GM18502 (cell line): ENCODE data around the gene NFATC3.
"Not testable (repeated sequence)": the region's sequence is repeated elsewhere in the genome, so short reads cannot be mapped to it uniquely, and the experiment has no call there.

Experiments used
- ATAC-seq: cut with Tn5 transposase; IDR thresholded peaks from one replicate; pipeline ENCODE4 v1.9.1; 2021; ENCODE audit warnings: mild to moderate bottlenecking; ENCODE audit not compliant: unreplicated experiment, poor library complexity

NFATC3 gene

GRCh38 chr16:68114939-68115338 is 29.8 kb downstream of the NFATC3 start:
- ATAC-seq, result not testable (repeated sequence)

DNA sequence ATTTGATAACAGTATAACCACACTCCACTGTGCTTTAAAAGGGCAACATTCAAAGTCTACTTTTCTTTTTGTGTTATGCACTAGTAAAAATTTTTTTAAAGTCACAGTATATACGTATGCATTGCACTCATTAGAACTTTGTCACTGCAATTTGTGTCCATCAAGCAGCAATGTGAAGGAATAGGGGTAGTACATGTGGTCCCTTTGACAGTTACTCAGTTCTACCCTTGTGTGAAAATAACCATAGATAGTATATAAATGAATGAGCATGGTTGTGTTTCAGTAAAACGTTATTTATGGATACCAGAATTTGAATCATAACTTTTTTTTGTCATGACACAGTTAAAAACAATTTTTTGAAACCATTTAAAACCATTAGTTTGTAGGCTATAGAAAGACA is 30.7 kb downstream of the NFATC3 start:
- ATAC-seq, result no peak

DNA sequence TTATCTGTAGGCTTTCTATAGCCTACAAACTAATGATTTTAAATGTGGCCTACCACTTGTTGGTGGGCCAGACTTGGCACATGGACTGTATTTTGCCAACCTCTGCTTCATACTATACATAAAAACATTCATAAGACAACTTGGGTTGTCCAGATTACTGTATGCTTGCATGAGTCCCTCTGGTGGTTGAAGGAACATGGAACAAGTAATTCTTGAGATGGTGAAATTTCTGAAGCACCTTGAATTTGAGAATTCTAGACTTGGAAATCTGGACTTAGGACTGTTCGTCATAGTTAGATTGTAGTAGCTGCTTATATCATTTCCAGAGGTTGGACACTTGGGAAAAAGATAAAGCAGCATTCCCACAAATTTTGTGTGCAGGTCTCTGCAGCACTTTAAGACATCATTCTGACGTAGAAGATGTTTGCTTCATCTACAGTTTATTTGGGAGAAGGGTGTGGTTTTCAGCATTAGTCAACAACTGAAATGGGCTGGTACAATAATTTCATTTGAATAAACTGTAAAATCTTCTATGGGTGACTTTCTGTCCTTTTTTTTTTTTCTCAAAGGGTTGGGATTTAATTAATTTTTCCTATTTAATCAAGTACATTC is 31.2 kb downstream of the NFATC3 start:
- ATAC-seq, result no peak

DNA sequence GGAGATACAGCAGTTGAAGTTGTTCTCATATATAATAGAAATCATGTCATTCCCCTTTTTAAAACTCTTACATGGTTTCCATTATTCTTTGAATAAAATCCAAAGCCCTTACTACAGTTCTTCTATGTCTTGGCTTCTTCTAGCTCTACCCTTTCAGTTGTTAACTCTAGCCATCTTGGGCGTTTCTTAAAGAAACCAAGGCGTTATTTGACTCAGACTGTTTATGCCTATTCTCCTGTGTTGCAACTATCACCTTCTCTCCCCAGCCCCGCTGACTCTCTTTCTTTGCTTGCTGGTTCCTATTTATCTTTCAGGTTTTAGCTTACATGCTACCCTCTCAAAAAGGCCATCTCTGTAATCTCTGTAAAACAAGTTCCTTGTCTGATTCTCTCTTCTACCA is 32.7 kb downstream of the NFATC3 start:
- no peak for ATAC-seq

- ATAC-seq, result not testable (repeated sequence)
Measured at GRCh38 chr16:68118954-68119353, 33.8 kb downstream of the NFATC3 start.

DNA sequence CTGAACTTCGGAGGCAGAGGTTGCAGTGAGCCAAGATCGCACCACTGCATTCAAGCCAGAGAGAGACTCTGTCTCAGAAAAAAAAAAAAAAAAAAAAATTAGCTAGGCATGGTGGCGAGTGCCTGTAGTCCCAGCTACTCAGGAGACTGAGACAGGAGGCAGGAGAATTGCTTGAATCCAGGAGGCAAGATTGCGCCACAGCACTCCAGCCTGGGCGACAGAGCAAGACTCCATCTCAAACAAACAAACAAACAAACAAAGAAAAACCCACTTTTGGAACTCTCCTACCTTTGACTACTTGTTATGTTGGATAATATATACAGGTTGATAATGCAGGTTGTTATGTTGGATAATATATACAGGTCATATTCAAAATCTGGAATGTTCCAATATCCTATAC is 35.3 kb downstream of the NFATC3 start:
- ATAC-seq, result not testable (repeated sequence)

DNA sequence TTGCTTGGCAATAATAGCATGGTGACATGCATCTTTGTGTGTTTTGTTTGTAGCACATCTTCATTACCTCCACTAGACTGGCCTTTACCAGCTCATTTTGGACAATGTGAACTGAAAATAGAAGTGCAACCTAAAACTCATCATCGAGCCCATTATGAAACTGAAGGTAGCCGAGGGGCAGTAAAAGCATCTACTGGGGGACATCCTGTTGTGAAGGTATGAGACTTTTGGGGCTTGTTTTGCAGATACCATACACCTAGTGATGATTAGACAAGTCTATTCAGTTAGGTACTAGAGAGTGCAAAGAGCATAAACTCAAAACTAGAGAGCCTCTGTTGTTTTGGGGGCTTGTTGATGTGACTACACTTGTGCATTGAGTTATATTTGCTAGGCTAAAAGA is 41.2 kb downstream of the NFATC3 start:
- no peak for ATAC-seq

GRCh38 chr16:68128577-68129305 is 43.6 kb downstream of the NFATC3 start:
- ATAC-seq, result no peak

DNA sequence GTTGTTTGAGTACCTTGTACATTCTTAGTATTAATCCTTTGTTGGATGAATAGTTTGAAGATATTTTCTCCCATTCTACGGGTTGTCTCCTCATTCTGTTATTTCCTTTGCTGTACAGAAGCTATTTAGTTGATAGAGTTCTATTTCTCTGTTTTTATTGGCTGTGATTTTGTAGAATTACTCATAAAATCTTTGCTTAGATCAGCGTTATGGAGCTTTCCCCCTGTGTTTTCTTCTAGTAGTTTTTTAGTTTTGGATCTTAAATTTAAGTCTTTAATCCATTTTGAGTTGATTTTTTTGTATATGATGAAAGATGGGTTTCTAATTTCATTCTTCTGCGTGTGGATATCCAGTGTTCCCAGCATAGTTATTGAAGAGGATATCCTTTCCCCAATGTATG is 45.4 kb downstream of the NFATC3 start:
- ATAC-seq, result no peak

GRCh38 chr16:68131813-68132706 is 46.9 kb downstream of the NFATC3 start:
- no peak for ATAC-seq

DNA sequence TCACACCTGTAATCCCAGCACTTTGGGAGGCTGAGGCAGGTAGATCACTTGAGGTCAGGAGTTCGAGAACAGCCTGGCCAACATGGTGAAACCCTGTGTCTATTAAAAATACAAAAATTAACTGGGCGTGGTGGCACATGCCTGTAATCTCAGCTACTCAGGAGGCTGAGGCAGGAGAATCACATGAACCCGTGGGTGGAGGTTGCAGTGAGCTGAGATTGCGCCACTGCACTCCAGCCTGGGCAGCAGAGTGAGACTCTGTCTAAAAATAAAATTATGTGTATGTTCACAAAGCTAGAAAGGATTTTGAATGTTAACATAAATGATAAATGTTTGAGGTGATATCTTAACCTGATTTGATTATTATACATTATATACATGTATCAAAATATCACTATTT is 47.8 kb downstream of the NFATC3 start:
- not testable (repeated sequence) for ATAC-seq

DNA sequence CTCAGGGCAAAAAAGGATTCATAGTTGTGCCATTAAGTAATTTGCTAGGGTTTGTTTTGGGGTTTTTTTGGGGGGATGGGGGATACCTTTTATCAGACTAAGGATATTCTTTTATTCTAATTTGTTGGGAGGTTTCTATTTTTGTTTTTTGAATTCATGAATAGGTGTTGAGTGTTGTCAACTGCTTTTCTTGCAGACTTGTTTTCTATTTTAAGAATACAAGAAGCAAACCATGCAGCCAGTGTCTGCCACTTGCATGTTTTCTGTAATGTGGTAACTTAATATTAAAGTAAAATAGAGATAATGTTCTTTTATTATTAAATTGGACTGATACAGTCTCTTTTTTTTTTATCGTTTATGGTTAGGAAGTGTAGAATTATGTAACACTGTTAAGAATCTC is 49.5 kb downstream of the NFATC3 start:
- ATAC-seq, result no peak

DNA sequence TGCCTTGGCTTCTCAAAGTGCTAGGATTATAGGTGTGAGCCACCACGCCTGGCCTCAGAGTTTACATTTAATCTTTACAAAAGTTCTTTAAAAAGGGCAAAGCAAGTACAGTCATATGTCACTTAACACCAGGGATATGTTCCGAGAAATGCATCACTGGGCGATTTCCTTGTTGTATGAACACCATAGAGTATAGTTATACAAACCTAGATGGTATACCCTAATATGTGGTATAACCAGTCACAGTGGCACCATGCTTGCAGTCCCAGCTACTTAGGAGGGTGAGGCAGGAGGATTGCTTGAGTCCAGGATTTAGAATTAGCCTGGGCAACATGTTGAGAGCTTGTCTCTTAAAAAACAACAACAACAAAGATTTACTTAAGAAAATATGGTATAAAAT is 51.3 kb downstream of the NFATC3 start:
- no peak for ATAC-seq

DNA sequence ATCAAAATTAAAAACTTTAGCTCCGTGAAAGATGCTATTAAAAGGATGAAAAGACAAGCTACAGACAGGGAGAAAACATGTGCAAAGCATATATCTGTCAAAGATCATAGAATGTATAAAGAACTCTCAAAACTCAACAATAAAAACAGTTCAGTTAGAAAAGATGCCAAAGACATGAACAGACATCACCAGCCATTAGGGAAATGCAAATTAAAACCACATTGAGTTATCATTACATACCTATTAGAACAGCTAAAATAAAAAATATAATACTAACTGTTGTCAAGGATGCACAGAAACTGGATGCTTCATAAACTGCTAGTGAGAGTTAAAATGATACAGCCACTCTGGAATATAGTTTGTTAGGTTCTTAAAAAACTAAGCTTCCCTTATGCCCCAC is 58.8 kb downstream of the NFATC3 start:
- no peak for ATAC-seq

DNA sequence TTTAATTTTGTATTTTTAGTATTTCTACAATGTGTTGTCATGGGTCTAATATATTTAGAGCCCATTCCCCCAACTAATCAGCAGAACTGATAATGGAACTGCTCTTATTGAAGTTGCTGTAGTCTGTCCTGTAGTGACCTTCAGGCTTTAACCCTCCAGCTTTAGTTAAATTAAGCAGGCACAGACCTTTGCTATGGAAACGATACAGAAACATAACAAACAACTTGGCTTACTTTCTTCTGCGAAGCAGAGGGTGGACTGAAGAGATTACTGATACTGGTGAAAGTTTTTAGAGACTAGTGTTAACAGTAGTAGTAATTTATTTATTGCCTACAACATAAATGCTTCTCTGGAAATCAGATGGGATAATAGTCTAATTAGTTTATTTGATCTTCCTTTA is 61.4 kb downstream of the NFATC3 start:
- no peak for ATAC-seq

DNA sequence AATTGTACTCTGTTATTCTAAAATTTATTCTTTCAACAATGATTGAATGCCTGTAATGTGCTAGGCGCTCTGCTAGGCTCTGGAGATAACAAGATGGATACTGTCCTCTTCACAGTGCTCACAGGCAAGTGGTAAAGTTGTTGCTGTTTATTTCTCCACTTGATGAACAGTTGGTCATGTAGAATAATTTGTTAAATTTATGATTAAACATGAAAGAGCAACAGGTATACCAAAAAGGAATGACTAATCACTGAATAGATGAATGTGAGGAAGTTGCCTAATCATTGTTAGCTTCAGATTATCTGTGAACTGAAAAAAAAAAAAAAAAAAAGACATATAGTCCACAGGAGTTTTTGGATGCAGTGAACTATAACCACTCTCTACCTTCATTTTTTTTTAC is 62.3 kb downstream of the NFATC3 start:
- no peak for ATAC-seq

DNA sequence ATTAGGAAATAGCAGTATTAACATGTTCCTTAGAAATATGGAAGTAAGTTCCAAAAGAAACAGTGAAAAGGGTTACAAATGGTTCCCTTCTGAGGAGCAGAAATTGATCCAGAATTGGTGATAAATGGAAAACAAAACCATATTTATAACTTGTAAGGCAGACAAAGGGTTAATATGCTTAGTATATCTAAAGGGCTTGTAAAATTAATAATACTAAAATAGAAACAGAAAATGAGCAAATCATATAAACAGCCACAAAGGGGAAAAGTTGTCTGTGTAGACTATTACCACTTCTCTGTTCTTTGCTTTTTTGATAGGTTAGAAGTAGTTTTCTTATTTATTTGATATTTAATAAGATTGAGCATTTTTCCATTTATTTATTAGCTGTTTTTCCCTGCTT is 64.4 kb downstream of the NFATC3 start:
- no peak for ATAC-seq

GRCh38 chr16:68155425-68155824 is 70.3 kb downstream of the NFATC3 start:
- ATAC-seq, result no peak

DNA sequence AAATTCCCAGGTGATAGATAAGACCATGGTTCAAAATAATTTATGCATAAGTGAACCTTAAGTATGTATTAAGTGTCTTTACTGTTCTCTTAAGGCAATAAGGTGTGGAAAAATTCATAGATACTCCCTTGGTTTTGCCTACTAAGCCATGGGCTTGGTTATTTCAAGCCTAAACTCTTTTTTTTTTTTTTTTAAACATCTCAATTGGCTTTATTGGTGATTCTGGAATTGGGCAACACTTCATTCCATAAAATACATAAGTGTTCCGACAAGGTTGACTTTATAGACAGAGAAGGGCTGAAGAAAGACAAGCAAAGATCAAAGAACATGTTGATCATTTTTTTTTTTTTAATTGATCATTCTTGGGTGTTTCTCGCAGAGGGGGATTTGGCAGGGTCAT is 77.2 kb downstream of the NFATC3 start:
- no peak for ATAC-seq

DNA sequence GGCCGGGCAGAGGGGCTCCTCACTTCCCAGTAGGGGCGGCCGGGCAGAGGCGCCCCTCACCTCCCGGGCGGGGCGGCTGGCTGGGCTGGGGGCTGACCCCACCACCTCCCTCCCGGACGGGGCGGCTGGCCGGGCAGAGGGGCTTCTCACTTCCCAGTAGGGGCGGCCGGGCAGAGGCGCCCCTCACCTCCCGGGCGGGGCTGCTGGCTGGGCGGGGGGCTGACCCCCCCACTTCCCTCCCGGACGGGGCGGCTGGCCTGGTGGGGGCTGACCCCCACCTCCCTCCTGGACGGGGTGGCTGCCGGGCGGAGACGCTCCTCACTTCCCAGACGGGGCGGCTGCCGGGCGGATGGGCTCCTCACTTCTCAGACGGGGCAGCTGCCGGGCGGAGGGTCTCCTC is 78.1 kb downstream of the NFATC3 start:
- not testable (repeated sequence) for ATAC-seq

- ATAC-seq, result no peak
Measured at GRCh38 chr16:68166264-68166663, 81.1 kb downstream of the NFATC3 start.
